ENCODE measurements around the gene CACNG1.
"Not testable (repeated sequence)": the region's sequence is repeated elsewhere in the genome, so short reads cannot be mapped to it uniquely, and the experiment has no call there.

Gene CACNG1

DNA sequence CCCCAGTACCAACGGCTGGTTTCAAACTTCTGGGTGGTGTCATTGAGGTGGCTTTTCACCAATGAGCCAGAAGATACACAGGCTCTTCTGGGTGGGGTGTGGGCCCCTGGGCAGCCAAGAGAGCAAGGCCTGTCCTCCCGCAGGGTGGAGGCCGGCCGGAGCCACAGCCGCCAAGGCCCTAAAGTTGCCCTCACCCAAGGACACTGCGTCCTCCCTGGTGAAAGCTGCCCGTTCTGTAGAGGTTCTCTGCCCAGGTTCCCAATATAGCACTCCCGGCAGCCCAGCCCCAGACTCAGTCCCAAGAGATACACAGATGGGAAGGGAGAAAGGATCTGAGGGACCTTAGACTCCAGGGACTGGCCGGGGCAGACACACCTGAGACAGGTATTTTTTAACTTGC, 10.7 kb upstream of the CACNG1 start:
- DNase-seq (ENCODE audit: insufficient read length, low spot score) (no peak), FAIRE-seq (no peak)
- TF ChIP-seq, protein P1, sequence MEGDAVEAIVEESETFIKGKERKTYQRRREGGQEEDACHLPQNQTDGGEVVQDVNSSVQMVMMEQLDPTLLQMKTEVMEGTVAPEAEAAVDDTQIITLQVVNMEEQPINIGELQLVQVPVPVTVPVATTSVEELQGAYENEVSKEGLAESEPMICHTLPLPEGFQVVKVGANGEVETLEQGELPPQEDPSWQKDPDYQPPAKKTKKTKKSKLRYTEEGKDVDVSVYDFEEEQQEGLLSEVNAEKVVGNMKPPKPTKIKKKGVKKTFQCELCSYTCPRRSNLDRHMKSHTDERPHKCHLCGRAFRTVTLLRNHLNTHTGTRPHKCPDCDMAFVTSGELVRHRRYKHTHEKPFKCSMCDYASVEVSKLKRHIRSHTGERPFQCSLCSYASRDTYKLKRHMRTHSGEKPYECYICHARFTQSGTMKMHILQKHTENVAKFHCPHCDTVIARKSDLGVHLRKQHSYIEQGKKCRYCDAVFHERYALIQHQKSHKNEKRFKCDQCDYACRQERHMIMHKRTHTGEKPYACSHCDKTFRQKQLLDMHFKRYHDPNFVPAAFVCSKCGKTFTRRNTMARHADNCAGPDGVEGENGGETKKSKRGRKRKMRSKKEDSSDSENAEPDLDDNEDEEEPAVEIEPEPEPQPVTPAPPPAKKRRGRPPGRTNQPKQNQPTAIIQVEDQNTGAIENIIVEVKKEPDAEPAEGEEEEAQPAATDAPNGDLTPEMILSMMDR (IDR thresholded peaks at IDR 0.05; ENCODE audit: insufficient read depth, missing control alignments), result no peak

DNA sequence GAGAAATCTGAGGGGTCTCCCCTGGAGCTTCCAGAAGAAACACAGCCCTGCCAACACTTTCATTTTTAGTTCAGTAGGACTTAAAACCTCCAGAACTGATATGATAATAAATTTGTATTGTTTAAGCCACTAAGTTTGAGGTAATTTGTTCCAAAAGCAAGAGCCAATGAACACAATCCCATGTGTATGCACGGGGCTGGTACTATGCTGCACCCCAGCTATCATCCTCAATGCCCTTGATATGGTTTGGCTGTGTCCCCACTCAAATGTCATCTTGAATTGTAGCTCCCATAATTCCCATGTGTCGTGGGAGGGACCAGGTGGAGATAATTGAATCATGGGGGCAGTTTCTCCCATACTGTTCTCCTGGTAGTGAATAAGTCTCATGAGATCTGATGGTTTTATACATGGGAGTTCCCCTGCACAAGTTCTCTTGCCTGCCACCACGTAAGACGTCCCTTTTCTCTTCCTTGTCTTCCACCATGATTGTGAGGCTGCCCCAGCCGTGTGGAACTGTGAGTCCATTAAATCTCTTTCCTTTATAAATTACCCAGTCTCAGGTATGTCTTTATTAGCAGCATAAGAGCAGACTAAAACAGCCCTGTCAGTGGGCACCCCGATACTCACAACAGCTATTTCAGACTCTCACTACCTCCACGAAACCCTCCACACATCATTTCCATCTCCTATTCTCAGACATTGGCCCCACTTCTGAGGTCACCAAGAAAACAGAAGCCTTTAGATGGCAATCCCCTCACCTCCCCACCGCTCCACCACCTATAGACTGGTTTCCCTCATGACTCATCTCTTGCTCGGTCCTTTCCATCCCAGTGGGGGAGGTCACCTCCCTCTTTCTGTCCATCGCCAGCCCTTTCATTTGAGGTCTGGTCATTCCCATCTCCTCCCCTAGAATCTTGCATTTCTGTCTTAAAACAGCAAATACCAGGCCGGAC, 8.9 kb upstream of the CACNG1 start:
- FAIRE-seq, result no peak
- TF ChIP-seq, protein P1 (IDR thresholded peaks at IDR 0.05; ENCODE audit: insufficient read depth, missing control alignments), result no peak
- no peak for DNase-seq (ENCODE audit: insufficient read length, low spot score)

DNA sequence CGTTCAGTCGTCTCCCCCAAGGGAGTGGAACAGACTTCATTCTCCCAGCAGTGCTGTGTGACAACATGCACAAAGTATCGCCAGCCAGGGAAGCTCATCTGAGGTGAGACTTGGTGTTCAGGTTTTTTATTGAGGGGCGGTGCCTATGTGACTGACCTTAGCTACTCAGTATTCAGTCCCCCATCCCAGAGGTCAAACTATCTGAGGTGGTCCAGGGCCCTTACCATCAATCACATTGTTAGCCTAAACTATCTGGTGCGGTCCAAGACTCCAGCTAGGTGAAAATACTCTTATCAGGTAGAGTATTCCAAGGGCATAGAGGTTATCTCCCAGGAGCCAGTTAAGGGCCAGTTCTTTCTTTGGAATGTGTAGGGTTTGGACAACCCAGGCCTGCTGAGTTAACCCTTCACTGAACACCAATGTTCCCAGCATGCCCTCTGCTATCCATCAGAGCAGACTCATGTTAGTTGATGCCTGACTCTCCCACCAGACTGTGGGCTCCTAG, 5.4 kb upstream of the CACNG1 start:
- FAIRE-seq, result no peak
- no peak for DNase-seq (ENCODE audit: insufficient read length, low spot score)
- TF ChIP-seq, protein P1 (IDR thresholded peaks at IDR 0.05; ENCODE audit: insufficient read depth, missing control alignments), result no peak

DNA sequence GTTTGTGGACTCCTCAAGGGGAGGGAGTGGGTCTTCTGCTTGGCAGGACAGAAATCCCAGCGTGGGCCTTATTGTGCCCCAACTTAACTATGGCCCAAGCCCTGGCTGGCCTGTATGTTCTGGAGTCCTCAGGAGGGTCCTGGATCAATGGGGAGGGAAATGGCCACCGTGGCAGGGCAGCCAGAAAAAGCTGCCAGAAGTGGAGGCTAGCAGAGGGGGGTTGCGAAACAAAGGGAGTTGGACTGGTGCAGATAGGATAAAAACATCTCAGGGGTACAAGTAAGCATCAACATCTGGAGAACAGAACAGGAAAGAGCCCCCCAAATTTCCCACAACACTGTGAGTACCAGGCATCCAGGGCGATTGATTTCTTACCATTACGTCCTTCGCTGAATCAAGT, 3.7 kb upstream of the CACNG1 start:
- TF ChIP-seq, protein P1 (IDR thresholded peaks at IDR 0.05; ENCODE audit: insufficient read depth, missing control alignments), result no peak
- FAIRE-seq (no peak), DNase-seq (ENCODE audit: insufficient read length, low spot score) (no peak)

DNA sequence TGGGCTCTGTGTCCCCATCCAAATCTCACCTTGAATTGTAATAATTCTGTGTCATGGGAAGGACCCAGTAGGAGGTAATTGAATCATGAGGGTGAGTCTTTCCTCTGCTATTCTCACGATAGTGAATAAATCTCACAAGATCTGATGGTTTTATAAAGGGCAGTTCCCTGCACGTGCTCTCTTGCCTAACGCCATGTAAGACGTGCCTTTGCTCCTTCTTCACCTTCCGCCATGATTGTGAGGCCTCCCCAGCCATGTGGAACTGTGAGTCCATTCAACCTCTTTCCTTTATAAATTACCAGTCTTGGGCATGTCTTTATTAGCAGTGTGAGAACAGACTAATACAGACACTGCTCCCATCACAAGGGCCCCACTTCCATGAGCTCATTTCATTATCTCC, 3.2 kb upstream of the CACNG1 start:
- not testable (repeated sequence) for FAIRE-seq; DNase-seq (ENCODE audit: insufficient read length, low spot score)

DNA sequence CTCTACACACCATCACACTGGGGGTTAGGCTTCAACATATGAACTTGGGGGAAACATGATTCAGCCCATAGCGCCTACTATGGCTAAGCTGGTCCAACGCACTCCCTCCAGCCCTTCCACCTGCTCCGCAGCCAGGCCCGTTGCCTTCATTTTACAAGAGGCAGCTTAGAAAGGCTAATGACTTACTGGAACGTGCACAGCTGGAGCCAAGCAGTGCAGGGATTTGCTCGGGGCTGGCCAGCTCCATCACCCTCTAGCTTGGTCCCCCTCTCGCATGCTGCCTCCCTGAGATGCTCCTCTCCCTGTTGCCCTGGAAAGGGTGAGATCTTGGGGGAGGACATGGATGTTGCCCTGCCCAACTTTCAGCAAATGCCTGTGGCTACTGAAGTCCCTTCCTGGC, 2.8 kb upstream of the CACNG1 start:
- DNase-seq (ENCODE audit: insufficient read length, low spot score) (no peak), FAIRE-seq (no peak)
- TF ChIP-seq, protein P1 (IDR thresholded peaks at IDR 0.05; ENCODE audit: insufficient read depth, missing control alignments), result no peak

DNA sequence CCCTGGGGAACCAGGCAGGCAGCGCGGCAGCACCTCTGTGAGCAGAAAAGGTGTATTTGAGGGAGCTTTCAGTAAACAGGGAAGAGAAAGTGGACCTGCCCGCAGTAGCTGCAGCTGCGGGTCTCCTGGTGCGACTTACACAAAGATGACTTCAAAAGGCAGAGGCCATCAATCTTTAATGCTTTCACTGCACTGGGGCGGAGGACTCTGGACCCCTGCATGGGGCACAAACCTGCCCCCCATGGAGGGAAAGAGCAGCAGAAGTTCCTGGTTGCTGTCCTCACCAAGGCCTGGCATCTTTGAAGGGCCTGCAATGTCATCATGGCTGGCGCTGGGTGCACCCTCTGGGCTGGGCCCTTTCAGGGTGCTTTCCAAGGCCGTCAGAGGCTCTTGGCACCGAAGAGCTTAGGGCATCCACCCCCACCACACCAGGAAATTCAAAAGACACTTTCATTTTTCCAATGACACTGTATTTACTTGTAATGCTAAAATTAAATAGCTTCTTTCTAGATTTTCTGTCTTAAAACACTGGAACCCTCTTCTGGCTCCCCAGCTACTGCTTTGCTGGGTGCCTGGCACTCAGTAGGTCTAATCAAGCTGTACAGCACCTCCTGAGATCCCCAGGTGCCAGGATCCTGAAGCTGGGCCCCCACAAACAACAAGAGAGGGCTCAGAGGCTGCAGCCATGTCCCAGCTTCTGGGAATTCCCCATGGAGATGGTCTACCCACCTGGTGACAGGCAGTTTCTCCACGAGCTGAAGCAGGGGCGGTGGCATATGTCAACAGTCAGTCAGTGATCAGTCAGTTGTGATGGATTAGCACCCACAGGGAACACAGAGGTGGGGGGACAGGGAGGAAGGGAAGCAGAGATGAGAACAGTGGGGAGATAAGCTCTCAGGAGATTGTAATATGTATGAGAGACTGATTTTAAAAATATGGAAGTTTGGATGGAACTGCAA, 2.1 kb upstream of the CACNG1 start:
- TF ChIP-seq, protein P1 (IDR thresholded peaks at IDR 0.05; ENCODE audit: insufficient read depth, missing control alignments), result no peak
- no peak for DNase-seq (ENCODE audit: insufficient read length, low spot score)
- FAIRE-seq, result no peak

All from D721Med (cell line).